ENCODE data around the gene CEP192.
"Not testable (repeated sequence)": the region's sequence is repeated elsewhere in the genome, so short reads cannot be mapped to it uniquely, and the experiment has no call there.

Gene CEP192

GRCh38 chr18:12990123-12990475 is 1.1 kb upstream of the CEP192 start:
- no peak for DNase-seq (ENCODE audit: low read depth, low spot score)

DNA sequence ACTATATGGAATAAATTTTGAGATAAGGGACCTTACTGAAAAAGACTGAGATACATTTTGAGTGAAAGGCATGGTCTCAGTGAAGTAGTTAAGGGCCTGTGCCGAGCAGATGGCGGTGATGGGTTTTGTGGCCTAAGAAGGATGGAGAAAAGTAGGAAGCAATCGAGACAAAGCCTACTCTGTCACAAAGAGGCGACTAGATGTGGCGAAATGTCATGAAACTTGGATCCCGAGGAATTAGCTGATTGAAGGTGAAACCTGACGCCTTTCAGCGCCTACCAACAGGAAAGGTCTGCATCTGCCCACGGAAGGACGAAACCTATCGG is 558 bp upstream of the CEP192 start:
- no peak for DNase-seq (ENCODE audit: low read depth, low spot score)

DNA sequence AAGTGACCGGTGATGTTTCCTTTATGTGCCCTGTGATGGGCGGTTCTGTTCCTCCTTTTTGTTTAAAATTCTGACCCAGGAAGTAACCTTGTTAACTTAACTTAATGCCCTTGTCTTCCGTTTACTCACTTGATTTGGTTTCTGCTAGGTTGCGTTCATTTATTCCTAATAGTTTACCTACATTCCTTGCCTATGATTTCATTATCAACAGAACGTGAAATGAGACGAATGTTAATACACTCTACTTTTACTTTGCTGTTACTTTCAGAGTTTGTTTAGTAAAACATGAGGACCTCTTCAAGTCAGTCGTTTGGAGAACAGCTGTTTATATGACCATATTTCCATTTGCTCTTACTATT is 638 bp downstream of the CEP192 start:
- DNase-seq (ENCODE audit: low read depth, low spot score) = no peak

- no peak for DNase-seq (ENCODE audit: low read depth, low spot score)
Observed at GRCh38 chr18:12993439-12993838, 2.3 kb downstream of the CEP192 start.

DNA sequence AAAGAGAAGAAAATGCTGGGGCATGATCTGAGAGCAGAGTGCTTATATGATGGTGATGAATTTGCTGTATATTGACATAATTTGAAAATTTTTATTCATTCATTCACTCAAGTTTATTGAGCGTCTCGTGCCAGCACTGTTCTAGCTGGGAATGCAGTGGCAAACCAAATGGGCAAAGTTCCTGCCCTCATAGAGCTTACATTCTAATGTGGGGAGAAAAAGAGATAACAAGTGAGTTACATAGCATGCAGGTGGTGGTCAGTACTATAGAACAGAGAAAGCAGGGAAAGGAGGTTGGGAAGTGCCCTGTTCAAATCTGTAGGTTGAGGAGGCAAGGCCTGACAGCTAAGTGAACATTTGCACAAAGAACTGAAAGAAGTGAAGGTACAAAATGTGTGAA is 4.3 kb downstream of the CEP192 start:
- no peak for DNase-seq (ENCODE audit: low read depth, low spot score)

DNA sequence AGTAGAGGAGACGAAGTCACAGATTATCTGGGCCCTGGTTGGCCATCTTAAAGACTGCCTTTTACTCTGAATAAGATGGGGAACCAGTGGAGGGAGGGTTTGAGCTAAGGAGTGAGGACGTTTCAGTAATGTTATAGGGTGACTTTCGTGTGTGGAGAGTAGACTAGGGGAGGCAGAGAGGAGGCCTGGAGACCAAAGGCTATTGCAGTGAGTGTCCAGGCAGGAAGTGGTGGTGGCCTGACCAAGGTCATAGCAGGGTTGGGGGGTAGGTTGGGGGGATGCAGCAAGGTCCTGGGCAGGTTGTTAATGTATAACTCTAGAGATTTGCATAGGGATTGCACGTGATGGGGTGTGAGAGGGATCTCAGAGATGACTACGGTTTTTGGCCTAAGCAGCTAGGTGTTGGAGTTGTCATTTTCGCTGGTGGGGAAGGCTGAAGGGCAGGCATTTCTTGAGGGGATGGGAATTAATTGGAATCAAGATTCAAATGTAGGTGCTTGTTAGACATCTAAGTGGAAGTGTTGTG is 4.9 kb downstream of the CEP192 start:
- no peak for DNase-seq (ENCODE audit: low read depth, low spot score)

DNA sequence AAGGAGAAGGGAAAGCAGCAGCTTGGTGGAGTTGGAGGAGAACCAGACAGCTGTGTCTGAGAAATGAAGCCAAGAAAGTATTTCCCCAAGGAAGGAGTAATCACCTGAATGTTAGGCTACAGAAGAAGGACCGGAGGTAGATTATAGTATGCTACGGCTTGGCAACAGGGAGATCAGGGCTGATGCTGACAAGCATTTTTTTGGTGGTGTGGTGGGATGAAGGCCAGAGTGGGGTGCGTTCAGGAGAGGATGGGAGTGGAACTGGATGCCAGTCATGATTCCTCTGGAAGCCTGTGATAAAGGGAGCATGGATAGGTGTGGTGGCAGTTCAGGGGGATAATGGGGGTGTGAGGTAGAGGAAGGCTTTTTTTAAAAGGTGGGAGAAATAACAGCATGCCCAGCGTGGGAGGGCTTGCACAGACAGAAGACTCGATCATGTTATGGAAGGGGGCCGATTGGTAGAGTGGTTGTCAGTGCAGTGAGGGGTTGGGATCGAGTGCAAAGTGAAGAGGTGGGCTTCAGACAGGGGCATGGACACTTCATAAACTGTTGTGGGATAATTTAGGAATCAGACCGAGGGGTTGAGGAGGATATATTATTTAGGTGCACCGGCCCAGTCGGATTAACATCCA is 5.6 kb downstream of the CEP192 start:
- no peak for DNase-seq (ENCODE audit: low read depth, low spot score)

GRCh38 chr18:12997330-12997729 is 6.2 kb downstream of the CEP192 start:
- DNase-seq (ENCODE audit: low read depth, low spot score) = not testable (repeated sequence)

DNA sequence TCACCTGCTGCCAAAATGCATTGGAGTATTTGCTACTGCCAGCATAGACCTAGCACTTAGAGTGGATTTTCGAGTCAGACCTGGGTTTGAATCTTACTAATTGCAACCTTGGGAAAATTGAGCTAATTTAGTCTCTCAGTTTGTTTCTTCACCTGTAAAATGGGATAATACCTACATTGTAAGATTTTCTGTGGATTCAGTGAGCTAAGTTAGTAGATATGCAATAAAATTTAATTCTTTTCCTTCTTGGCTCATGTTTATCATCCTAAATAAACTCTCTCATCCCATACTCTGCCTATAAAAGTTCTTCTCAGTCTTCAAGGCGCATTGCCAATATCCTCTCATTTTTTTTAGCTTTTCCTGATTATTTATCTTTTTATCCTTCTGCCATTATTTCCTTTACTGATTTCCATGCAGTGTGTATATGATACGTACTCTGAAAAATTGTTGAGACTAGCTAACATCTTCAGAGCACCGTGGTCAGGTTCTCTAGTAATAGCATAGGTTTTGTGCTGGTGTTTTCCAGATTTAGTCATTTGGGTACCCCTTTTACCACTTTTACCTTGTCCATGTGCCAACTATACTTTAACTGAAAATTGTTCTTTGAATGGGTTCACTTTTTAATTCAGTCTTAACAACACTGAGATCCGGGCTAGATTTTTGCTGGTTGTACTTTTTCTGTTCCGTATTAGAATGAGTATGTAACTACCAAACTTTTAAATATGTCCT is 7.3 kb downstream of the CEP192 start:
- no peak for DNase-seq (ENCODE audit: low read depth, low spot score)

GRCh38 chr18:13003466-13003896 is 12.3 kb downstream of the CEP192 start:
- no peak for DNase-seq (ENCODE audit: low read depth, low spot score)

DNA sequence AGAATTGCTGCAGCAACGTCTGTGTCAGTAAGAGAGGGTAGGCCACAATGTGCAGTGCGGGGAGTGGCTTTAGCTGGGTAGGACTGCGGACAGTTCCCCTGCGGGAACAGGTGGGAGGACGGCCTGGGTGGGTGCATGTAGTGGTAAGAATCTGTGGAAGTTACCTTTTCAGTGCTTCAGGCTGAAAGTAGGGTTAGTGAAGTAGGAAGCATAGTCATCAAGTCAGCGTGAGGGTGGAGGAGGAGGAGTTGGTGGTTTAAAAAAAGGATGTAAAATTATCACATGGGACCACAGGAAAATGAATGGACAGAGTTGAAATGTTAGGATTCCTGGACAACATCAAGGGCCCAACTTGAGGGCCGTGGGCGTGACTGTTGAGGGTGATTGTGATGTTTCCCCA is 13.2 kb downstream of the CEP192 start:
- DNase-seq (ENCODE audit: low read depth, low spot score) = no peak

DNA sequence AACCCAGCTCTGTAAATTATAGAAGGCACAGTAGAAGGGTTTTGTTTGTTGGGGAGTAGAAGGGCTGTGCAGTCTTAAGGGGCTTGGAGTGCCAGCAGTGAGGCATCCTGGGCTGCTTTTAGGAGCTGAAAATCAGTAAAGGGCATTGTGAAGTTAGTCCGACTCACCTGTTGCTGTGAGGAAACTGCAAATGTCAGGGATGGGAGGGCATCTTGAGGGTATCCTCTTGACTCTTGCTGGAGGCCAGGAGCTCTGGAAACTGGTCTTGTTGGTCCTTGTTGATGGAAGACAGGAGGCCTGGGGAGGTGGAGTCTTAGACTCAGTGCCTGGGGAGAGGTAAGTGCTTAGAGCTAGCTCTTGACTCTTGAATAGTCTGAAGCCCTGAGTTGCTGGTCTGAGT is 14.1 kb downstream of the CEP192 start:
- DNase-seq (ENCODE audit: low read depth, low spot score) = no peak

- no peak for DNase-seq (ENCODE audit: low read depth, low spot score)
Observed at GRCh38 chr18:13006531-13007247, 15.5 kb downstream of the CEP192 start.

DNA sequence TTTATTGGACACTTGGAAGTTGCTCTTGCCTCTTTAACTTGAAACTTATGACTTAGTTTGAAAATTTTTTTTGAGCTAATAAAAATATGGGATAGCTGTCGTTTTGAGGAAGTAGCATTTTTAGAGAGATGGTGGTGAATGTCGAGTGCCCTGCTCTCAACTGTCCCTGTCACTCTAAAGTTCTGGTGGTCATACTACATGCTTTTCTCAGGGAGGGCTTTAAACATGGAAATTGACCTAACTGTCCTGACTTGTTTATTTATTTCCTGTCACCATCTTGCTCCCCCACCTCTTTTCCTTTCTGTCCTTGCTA is 16.0 kb downstream of the CEP192 start:
- no peak for DNase-seq (ENCODE audit: low read depth, low spot score)

GRCh38 chr18:13011719-13012118 is 20.6 kb downstream of the CEP192 start:
- DNase-seq (ENCODE audit: low read depth, low spot score) = no peak

DNA sequence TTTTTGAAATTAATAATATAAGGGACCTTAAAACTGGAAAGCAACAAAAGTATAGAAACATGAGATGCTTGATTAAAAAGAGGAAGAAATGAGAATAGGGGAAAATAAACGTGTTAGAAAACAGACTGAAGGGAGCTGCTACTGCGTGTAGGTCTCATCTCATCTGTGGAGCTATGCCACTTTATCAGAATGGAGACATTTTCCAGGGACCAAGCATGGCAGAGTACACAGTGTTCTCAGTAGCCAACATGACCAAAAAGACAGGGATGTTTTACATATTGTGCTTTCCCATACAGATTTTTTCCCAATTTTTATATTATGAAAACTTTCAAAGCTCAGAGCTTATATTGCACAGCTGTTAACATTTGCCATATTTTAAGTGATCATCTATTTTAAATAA is 23.1 kb downstream of the CEP192 start:
- no peak for DNase-seq (ENCODE audit: low read depth, low spot score)

- DNase-seq (ENCODE audit: low read depth, low spot score) = no peak
Observed at GRCh38 chr18:13014818-13015217, 23.7 kb downstream of the CEP192 start.

DNA sequence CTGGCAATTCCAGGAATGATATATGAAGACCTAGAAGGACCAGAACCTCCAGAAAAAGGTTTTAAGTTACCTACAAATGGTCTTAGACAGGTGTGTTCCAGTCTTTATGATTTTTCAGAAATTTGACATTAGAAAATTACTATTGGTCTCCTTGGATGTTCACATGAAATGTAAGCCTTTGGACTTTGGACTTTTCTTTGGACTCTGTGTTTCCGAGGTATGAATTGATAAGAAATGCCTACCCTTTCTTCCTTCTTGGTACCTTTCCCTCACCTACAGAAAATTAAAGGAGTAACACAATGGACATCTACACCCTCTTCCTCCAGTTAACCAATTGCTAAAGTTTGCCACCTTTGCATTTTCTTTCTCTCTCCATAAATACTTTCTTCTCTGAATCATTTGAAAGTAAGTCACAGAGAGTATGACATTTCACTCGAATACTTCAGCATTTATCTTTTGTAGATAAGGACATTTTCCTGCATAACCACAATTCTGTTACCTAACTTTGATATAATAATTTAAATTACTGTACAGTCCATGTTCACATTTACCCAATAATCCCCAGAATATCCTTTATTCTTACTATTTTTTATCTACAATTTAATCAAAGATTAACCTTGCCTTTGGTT is 26.2 kb downstream of the CEP192 start:
- no peak for DNase-seq (ENCODE audit: low read depth, low spot score)

DNA sequence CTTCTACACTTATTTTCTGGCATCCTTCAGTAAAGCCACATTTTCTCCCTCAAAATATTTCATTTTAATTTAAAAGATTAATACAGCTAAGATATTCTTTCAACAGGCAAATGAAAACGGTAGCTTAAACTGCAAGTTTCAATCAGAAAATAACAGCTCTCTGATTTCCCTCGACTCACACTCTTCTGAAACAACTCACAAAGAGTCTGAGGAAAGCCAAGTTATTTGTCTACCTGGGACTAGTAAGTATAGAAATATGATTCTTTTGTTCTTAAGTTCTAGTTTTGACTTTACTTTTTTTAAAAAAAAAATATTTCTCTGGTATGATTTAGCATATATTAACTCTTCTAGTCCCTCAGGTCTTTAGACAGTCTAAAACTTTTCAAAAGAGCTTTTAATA is 27.2 kb downstream of the CEP192 start:
- DNase-seq (ENCODE audit: low read depth, low spot score) = no peak

DNA sequence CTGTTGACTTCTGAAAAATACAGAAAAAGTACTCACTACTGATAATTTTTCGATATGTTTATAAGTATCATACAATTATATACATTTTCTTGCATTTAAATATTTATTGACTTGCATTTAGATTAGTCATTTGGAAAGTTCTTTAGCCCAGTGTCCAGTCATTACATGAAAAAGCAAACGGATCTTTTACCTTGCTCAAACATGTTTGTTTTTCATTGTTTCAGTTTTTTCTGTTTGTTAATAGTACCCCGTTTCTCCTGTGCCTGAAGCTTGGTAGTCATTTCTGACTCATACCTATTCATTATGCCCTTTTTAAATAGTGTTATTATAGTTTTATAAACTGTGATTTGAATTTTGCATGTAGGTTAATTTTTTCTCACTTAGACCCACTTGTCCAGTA is 28.1 kb downstream of the CEP192 start:
- DNase-seq (ENCODE audit: low read depth, low spot score) = no peak

- no peak for DNase-seq (ENCODE audit: low read depth, low spot score)
Observed at GRCh38 chr18:13022644-13023043, 31.5 kb downstream of the CEP192 start.

- no peak for DNase-seq (ENCODE audit: low read depth, low spot score)
Observed at GRCh38 chr18:13025233-13025632, 34.1 kb downstream of the CEP192 start.

Data from smooth muscle cell of the brain vasculature (primary cell).